ENCODE data around the gene SDHAF3. TPM values are rescaled to one million over a fixed set of nuclear protein-coding genes. Genes with fewer than 3 reads are reported as not detected.

SDHAF3 gene
- total and polyA plus RNA-seq, 10 of the 15 experiments (the other 5 are each of a cell fraction or from before 2014, with no cell fraction given) = 24.3 to 124 (median 63.5) TPM

DNA sequence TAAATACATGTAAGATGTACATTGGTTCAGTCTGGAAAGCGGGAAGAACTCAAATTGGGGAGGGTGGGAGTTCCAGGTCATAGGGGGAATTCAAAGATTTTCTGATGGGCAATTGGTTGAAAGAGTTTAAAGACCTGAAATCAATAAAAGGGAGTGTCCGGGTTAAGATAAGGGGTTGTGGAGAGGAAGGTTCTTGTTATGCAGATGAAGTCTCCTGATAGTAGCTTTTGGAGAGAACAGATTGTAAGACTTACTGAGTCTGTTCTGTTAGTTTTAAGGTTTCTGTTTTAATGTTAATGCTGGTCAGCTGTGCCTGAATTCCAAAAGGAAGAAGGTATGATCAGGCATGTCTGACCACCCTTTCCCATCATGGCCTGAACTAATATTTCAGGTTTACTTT is 48.8 kb downstream of the SDHAF3 start (continued):
- TF ChIP-seq FOS (IDR thresholded peaks at IDR 0.05; ENCODE audit: borderline replicate concordance, extremely low read depth, insufficient read length) (no peak), RELA (IDR thresholded peaks at IDR 0.05; ENCODE audit: borderline replicate concordance, partially characterized antibody) (no peak)
- TF ChIP-seq, protein P1, sequence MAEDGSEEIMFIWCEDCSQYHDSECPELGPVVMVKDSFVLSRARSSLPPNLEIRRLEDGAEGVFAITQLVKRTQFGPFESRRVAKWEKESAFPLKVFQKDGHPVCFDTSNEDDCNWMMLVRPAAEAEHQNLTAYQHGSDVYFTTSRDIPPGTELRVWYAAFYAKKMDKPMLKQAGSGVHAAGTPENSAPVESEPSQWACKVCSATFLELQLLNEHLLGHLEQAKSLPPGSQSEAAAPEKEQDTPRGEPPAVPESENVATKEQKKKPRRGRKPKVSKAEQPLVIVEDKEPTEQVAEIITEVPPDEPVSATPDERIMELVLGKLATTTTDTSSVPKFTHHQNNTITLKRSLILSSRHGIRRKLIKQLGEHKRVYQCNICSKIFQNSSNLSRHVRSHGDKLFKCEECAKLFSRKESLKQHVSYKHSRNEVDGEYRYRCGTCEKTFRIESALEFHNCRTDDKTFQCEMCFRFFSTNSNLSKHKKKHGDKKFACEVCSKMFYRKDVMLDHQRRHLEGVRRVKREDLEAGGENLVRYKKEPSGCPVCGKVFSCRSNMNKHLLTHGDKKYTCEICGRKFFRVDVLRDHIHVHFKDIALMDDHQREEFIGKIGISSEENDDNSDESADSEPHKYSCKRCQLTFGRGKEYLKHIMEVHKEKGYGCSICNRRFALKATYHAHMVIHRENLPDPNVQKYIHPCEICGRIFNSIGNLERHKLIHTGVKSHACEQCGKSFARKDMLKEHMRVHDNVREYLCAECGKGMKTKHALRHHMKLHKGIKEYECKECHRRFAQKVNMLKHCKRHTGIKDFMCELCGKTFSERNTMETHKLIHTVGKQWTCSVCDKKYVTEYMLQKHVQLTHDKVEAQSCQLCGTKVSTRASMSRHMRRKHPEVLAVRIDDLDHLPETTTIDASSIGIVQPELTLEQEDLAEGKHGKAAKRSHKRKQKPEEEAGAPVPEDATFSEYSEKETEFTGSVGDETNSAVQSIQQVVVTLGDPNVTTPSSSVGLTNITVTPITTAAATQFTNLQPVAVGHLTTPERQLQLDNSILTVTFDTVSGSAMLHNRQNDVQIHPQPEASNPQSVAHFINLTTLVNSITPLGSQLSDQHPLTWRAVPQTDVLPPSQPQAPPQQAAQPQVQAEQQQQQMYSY (CRISPR knock-in tag; IDR thresholded peaks at IDR 0.05) = no peak

DNA sequence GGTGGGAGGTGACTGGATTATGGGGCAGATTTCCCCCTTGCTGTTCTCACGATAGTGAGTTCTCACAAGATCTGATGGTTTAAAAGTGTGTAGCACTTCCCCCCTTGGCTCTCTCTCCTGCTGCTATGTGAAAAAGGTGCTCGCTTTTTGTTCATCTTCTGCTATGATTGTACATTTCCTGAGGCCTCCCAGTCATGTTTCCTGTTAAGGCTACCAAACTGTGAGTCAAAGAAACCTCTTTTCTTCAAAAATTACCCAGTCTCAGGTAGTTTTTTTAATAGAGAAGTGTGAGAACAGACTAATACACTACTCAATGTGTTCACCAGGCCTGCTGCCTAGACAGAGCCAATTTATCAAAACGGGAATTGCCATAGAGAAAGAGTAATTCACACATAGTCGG is 49.7 kb downstream of the SDHAF3 start:
- H4K20me1 ChIP-seq (ENCODE audit: control insufficient read depth, insufficient read depth) = no peaks in the 10 kb centered on the region
- no peaks in the 10 kb centered on the region for H3K27me3 ChIP-seq (replicated peaks in 1 of 2; ENCODE audit: control insufficient read depth in 2 of 2, insufficient read depth in 2 of 2, low read length in 1 of 2)
- RAD21 ChIA-PET (ENCODE audit: unreplicated experiment) = interaction anchor here (1.3 kb wide), 1 partner anchor 12 kb away, joined by 3 read pairs; no protein-coding TSS in a partner anchor
- H3K9ac ChIP-seq (ENCODE audit: control insufficient read depth, insufficient read depth, low read length) = no peak overlapping the region
- H3K9me3 ChIP-seq (replicated peaks; ENCODE audit: control insufficient read depth, insufficient read depth, low read length) = peaks cover 9% of the 10 kb centered on the region
- no peak overlapping the region for H3K4me2 ChIP-seq (ENCODE audit: control insufficient read depth, insufficient read depth)
- H2AFZ ChIP-seq (ENCODE audit: control insufficient read depth, low read depth, low read length) = no peak overlapping the region
- POLR2A ChIA-PET = interaction anchor here (0.5 kb wide), 1 partner anchor 24 kb away, joined by 4 read pairs; no protein-coding TSS in a partner anchor
- no peaks in the 10 kb centered on the region for H3K4me1 ChIP-seq (ENCODE audit: control insufficient read depth, insufficient read depth, low read length)
- FAIRE-seq (no peak), DNase-seq (ENCODE audit: low read depth, low spot score) (no peak), ATAC-seq (no peak)
- CTCF ChIA-PET = no interaction called here
- BruUV-seq (replicated peaks) = no TSS peak
- intact Hi-C loops (cut with micrococcal nuclease; ENCODE audit: unreplicated experiment) (no loop called here), in situ Hi-C loops (cut with MboI) (no loop called here)
- 46% methylated on average over 4 of the region's 4 CpGs for WGBS (ENCODE audit: insufficient coverage, insufficient replicate concordance, low lambda C conversion rate, missing lambda C conversion rate)
- TF ChIP-seq KAT2A (conservative IDR thresholded peaks at IDR 0.05; ENCODE audit: control insufficient read depth, low read depth, low read length) = no peak
- TF ChIP-seq ESRRA (IDR thresholded peaks at IDR 0.05; ENCODE audit: low read length) = no peak
- TF ChIP-seq IKZF2 (IDR thresholded peaks at IDR 0.05) = no peak
- no peak for TF ChIP-seq SP1 (IDR thresholded peaks at IDR 0.05; ENCODE audit: low read depth, low read length)
- TF ChIP-seq TCF12 (IDR thresholded peaks at IDR 0.05; ENCODE audit: low read depth, low read length) = no peak
- TF ChIP-seq, protein P2, sequence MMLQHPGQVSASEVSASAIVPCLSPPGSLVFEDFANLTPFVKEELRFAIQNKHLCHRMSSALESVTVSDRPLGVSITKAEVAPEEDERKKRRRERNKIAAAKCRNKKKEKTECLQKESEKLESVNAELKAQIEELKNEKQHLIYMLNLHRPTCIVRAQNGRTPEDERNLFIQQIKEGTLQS (IDR thresholded peaks at IDR 0.05; ENCODE audit: borderline replicate concordance, extremely low read depth, low read depth, low read length) = no peak
- TF ChIP-seq, protein P3, sequence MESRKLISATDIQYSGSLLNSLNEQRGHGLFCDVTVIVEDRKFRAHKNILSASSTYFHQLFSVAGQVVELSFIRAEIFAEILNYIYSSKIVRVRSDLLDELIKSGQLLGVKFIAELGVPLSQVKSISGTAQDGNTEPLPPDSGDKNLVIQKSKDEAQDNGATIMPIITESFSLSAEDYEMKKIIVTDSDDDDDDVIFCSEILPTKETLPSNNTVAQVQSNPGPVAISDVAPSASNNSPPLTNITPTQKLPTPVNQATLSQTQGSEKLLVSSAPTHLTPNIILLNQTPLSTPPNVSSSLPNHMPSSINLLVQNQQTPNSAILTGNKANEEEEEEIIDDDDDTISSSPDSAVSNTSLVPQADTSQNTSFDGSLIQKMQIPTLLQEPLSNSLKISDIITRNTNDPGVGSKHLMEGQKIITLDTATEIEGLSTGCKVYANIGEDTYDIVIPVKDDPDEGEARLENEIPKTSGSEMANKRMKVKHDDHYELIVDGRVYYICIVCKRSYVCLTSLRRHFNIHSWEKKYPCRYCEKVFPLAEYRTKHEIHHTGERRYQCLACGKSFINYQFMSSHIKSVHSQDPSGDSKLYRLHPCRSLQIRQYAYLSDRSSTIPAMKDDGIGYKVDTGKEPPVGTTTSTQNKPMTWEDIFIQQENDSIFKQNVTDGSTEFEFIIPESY (IDR thresholded peaks at IDR 0.05) = no peak
- H3K36me3 ChIP-seq (ENCODE audit: control insufficient read depth in 2 of 2, insufficient read depth in 2 of 2, low read length in 1 of 2) = no peaks in the 10 kb centered on the region
- H3K4me3 ChIP-seq = no peak overlapping the region
- H3K79me2 ChIP-seq (ENCODE audit: control insufficient read depth, insufficient read depth, low read length) = no peaks in the 10 kb centered on the region
- no peak overlapping the region for H3K27ac ChIP-seq (ENCODE audit: control insufficient read depth, insufficient read depth)
- SMC1A ChIA-PET (ENCODE audit: uncharacterized antibody, unreplicated experiment) = no interaction called here

Measured in GM12878 (cell line).